Dermis blood vessel endothelial cell (primary cell): ENCODE measurements around the gene TXNIP. TPM values are rescaled to one million over a fixed set of nuclear protein-coding genes. Genes with fewer than 3 reads are reported as not detected.

Source experiments
- DNase-seq: peaks from one replicate; pipeline ENCODE4 v3.0.0; 2010
- total RNA-seq: library from RNA; depleted of rRNA; stranded (reverse); fragments of >200 nt; gene quantifications from 2 replicates; pipeline ENCODE4 v1.2.3, GENCODE V29; 2014

TXNIP gene
- total RNA-seq, 1 donor from 2014 or later = 151 TPM

- DNase-seq = peak; percentile 33
Measured at GRCh38 chr1:145963265-145964019, 32.9 kb downstream of the TXNIP start.

GRCh38 chr1:145962157-145963102, 33.9 kb downstream of the TXNIP start:
- DNase-seq = no peak

- no peak for DNase-seq
Measured at GRCh38 chr1:145961425-145962156, 34.8 kb downstream of the TXNIP start.

- no peak for DNase-seq
Measured at GRCh38 chr1:145961109-145961424, 35.3 kb downstream of the TXNIP start.

- peak; percentile 56 for DNase-seq
Measured at GRCh38 chr1:145960468-145961108, 35.8 kb downstream of the TXNIP start.

GRCh38 chr1:145959957-145960467, 36.4 kb downstream of the TXNIP start:
- no peak for DNase-seq

- no peak for DNase-seq
Measured at GRCh38 chr1:145959333-145959732, 37.0 kb downstream of the TXNIP start.

GRCh38 chr1:145958734-145959133, 37.6 kb downstream of the TXNIP start:
- no peak for DNase-seq

- DNase-seq = peak; percentile 97
Measured at GRCh38 chr1:145957443-145958319, 38.7 kb downstream of the TXNIP start, which contains the start of gene LIX1L. Gene LIX1L, minus strand, starts transcription at chr1:145958017. Its CDS starts 90 bp downstream, at chr1:145957927.

GRCh38 chr1:145956781-145957442, 39.5 kb downstream of the TXNIP start:
- DNase-seq = peak; percentile 42

GRCh38 chr1:145956361-145956760, 40.0 kb downstream of the TXNIP start:
- no peak for DNase-seq

GRCh38 chr1:145955436-145955835, 40.9 kb downstream of the TXNIP start:
- no peak for DNase-seq

- no peak for DNase-seq
Measured at GRCh38 chr1:145953861-145954260, 42.5 kb downstream of the TXNIP start.

- no peak for DNase-seq
Measured at GRCh38 chr1:145952903-145953302, 43.5 kb downstream of the TXNIP start.

GRCh38 chr1:145951526-145951925, 44.9 kb downstream of the TXNIP start:
- no peak for DNase-seq

GRCh38 chr1:145949219-145949618, 47.2 kb downstream of the TXNIP start:
- DNase-seq = no peak

GRCh38 chr1:145947551-145947950, 48.8 kb downstream of the TXNIP start:
- DNase-seq = no peak

GRCh38 chr1:145946477-145946986, 49.8 kb downstream of the TXNIP start:
- no peak for DNase-seq

GRCh38 chr1:145944532-145944931, 51.8 kb downstream of the TXNIP start:
- no peak for DNase-seq

- no peak for DNase-seq
Measured at GRCh38 chr1:145942871-145943270, 53.5 kb downstream of the TXNIP start.
